ENCODE data around the gene PGLYRP2.
"Not testable (repeated sequence)": the region's sequence is repeated elsewhere in the genome, so short reads cannot be mapped to it uniquely, and the experiment has no call there.

Gene PGLYRP2, protein sequence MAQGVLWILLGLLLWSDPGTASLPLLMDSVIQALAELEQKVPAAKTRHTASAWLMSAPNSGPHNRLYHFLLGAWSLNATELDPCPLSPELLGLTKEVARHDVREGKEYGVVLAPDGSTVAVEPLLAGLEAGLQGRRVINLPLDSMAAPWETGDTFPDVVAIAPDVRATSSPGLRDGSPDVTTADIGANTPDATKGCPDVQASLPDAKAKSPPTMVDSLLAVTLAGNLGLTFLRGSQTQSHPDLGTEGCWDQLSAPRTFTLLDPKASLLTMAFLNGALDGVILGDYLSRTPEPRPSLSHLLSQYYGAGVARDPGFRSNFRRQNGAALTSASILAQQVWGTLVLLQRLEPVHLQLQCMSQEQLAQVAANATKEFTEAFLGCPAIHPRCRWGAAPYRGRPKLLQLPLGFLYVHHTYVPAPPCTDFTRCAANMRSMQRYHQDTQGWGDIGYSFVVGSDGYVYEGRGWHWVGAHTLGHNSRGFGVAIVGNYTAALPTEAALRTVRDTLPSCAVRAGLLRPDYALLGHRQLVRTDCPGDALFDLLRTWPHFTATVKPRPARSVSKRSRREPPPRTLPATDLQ

GRCh38 chr19:15479391-15480345 lies at the start of gene PGLYRP2:
Gene PGLYRP2, minus strand, starts transcription at chr19:15479501. Its CDS starts 130 bp downstream, at chr19:15479371.
- peak; percentile 60 to 68 for DNase-seq

GRCh38 chr19:15527705-15528104 lies 48.4 kb upstream of the PGLYRP2 start:
- DNase-seq: no peak

DNA sequence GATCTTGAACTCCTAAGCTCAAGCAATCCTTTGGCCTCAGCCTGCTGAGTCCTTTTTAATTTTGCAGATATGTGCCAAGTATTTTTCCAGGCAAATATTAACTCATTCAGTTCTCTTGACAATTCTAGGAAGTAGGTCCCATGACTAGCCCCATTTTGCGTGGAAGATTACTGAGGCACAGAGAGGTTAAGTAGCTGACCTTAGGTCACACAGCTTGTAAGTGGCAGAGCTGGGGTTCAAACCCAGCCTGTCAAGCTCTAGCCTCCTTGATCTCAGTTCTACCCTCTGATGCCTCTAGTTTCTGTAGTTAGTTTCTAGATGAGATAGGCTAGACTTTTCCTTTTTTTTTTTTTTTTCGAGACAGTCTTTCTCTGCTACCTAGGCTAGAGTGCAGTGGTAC lies 47.1 kb upstream of the PGLYRP2 start:
- no peak for DNase-seq

DNA sequence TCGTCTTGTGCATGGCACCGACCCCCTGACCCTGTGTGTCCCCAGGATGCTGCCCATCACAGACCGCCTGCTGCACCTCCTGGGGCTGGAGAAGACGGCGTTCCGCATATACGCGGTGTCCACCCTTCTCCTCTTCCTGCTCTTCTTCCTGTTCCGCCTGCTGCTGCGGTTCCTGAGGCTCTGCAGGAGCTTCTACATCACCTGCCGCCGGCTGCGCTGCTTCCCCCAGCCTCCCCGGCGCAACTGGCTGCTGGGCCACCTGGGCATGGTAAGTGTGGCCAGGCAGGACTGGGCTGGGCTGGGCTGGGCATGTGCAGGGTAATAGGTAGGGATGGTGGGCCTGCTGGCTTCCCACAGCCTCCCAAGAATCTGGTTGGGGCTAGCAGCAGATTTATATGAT lies 46.0 kb upstream of the PGLYRP2 start:
- no peak for DNase-seq

- no peak for DNase-seq
Observed at GRCh38 chr19:15524781-15525180, 45.5 kb upstream of the PGLYRP2 start.

- DNase-seq: no peak
Observed at GRCh38 chr19:15519433-15519976, 40.2 kb upstream of the PGLYRP2 start.

DNA sequence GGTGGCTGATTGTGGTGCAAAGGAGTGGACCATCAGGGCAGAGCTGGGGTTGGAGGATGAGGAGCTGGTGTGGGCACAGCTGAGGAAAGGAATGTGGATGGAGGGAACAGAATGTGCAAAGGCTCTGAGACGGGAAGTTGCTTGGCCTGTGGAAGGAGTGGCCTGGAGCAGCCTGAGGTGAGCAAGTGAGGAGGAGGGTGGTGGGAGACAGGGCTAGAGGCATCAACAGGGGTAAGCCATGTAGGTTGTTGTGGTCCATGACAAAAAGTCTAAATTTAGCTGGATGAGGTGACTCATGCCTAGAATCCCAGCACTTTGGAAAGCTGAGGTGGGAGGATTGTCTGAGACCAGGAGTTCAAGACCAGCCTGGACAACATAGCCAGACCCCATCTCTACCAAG lies 38.5 kb upstream of the PGLYRP2 start:
- DNase-seq: no peak

DNA sequence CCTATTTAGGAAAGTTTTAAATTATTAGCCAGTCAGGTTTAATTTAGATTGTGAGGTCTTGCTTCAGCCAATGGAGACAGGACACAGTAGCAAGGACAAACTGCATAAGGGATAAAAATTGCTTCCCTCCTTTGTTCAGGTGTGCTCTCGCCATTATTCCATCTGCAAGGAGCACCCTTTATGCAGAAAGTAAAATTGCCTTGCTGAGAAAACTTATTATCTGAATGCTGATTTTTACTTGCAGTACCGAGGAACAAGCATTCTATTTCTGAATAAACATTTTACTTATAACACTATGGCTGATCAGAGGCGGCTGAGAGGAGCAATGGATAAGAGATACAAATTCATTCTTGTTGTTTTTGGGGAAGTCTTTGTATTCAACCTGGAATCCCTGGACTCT lies 37.1 kb upstream of the PGLYRP2 start:
- DNase-seq: no peak

- not testable (repeated sequence) for DNase-seq
Observed at GRCh38 chr19:15515227-15515625, 35.9 kb upstream of the PGLYRP2 start.

GRCh38 chr19:15511671-15512424 lies 32.5 kb upstream of the PGLYRP2 start:
- no peak for DNase-seq

DNA sequence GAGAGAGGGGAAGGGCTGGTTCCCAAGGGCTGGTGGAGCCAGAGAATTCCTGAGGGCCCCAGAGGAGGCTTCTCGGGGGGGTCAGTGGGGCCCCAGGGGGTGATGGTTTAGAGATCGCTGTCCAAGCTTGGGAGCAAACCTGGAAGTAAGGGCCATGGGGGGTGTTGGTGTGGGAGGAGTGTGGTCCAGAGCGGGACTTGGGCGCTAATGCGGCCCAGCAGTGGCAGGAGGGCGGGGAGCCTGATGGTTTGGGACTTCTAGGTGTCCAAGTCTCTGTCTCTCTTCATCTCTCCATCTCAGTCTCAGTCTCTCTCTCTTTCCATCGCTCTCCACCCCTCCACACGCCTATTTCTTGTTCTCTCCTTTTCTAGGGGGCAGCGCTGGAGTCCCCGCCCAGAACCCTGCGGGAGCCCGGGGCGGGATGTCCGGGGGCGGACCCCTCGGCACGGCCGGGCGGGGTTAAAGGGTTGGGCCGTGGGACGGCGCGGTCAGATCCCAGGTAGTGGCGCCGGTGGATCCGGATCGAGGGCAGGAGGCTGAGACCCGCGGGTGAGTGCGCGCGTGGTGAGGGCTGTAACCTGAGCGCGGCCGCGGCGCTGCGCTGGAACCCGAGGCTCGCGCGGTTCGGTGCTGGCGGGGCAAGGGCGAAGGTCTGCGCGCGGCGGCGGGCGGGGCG lies 28.9 kb upstream of the PGLYRP2 start, which contains the start of gene CYP4F22:
Gene CYP4F22 (plus strand): TSS at position 491 of the 676 bp plus-strand sequence. CDS start 16,812 bp downstream, outside the sequence.
- DNase-seq: no peak

GRCh38 chr19:15507068-15508034 lies 28.1 kb upstream of the PGLYRP2 start:
- no peak for DNase-seq

DNA sequence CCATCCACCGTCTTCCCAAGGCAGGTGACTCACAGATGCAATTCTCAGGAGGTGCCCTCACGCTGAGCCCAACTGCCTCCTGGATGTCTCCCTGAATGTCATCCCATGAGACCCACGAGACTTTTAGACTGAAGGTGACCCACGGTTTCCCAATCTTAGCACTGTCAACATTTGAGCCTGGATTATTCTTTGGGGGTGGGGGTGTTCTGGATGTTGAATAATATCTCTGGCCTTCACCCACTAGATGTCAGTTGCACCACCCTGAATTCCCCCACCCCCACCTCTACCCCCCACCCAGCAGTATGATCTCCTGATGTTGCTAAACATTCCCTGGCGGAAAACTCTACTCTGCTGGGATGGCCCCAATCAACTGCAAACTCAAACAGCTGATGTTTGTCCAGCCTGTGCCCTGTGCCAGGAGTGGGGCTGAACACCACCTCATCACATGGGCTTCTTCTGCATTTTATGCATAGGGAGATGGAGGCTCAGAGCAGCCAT lies 26.8 kb upstream of the PGLYRP2 start:
- peak in 1 of 2 donors; percentile 76 for DNase-seq

GRCh38 chr19:15502264-15502663 lies 23.0 kb upstream of the PGLYRP2 start:
- DNase-seq: no peak

- no peak for DNase-seq
Observed at GRCh38 chr19:15501596-15501995, 22.3 kb upstream of the PGLYRP2 start.

DNA sequence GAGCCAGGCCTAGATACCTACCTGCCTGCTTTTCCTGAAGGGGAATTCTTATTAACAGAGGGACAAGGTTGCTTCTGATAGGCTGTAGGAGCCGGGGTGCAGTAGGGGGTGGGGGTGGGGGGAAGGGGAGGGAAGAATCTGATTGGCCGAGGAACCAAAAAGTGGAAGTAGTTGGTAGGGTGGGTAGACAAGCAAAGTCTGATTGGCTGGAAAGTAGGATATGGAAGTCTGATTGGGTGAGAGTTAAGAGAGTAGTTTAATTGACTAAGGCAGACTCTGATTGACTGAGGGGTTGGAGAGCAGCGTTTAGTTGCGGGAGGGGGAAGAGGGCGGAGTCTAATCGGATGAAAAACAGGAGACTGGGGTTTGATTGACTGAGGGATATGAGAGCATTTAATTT lies 19.6 kb upstream of the PGLYRP2 start:
- DNase-seq: no peak

DNA sequence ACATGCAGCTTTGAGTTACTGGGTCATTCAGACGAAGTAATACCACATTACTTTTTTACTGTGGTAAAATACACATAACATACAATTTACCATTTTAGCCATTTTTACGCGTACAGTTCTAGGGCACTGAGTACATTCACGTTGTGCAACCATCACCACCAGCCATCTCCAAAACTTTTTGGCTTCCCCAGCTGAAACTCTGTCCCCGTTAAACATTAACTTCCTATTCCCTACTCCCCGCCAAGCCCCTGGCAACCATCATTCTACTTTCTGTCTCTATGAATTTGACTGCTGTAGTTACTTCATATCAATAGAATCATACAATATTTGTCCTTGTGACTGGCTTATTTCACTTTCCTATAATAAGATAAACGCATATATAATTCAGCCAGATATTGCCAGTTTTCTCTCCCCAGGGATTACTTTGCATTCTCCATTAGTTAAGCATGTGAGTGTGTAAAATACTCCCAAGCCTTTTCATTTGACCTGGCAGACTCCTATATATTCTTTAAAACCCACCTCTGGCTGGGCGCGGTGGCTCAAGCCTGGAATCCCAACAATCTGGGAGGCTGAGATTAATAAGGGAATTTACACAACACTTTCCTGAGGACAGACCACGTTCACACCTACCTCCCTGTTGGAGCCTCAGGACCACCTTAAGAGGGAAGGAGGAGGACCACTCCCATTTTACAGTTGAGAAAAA lies 19.0 kb upstream of the PGLYRP2 start:
- no peak for DNase-seq

GRCh38 chr19:15495151-15495550 lies 15.8 kb upstream of the PGLYRP2 start:
- no peak for DNase-seq

- no peak for DNase-seq
Observed at GRCh38 chr19:15488489-15489226, 9.4 kb upstream of the PGLYRP2 start.
